WTC11 (cell line): ENCODE data around the gene AOAH. TPM values are rescaled to one million over a fixed set of nuclear protein-coding genes. Genes with fewer than 3 reads are reported as not detected.

Experiments used
- ELF4 ChIP-seq: sonication (generic); formaldehyde crosslinking; IDR thresholded peaks from 2 replicates; pipeline ENCODE4 v1.8.1; 2022; ENCODE audit warnings: low read depth, mild to moderate bottlenecking, moderate library complexity, missing genetic modification reagents
- FOXJ3 ChIP-seq: sonication (generic); formaldehyde crosslinking; IDR thresholded peaks from 2 replicates; pipeline ENCODE4 v1.9.0; 2021; ENCODE audit warnings: missing genetic modification reagents, mild to moderate bottlenecking, borderline replicate concordance
- PREB ChIP-seq: sonication (generic); formaldehyde crosslinking; IDR thresholded peaks from 2 replicates; pipeline ENCODE4 v1.8.1; 2022; ENCODE audit warnings: mild to moderate bottlenecking, missing genetic modification reagents, moderate library complexity, borderline replicate concordance
- PRRX2 ChIP-seq: fragments of 250-450 bp; sonication (Bioruptor Pico); IDR thresholded peaks from 2 replicates; pipeline ENCODE4 v1.8.0; 2021; ENCODE audit warnings: mild to moderate bottlenecking
- SMAD4 ChIP-seq: sonication (generic); formaldehyde crosslinking; IDR thresholded peaks from 2 replicates; pipeline ENCODE4 v1.8.0; 2022; ENCODE audit warnings: mild to moderate bottlenecking, missing genetic modification reagents
- TEAD1 ChIP-seq: sonication (generic); formaldehyde crosslinking; IDR thresholded peaks from 2 replicates; pipeline ENCODE4 v1.8.0; 2022; ENCODE audit warnings: mild to moderate bottlenecking, missing genetic modification reagents
- ZNF121 ChIP-seq: sonication (generic); formaldehyde crosslinking; IDR thresholded peaks from 2 replicates; pipeline ENCODE4 v1.8.0; 2023; ENCODE audit warnings: missing genetic modification reagents
- ZNF232 ChIP-seq: sonication (generic); formaldehyde crosslinking; IDR thresholded peaks from 2 replicates; pipeline ENCODE4 v1.8.0; 2022; ENCODE audit warnings: mild to moderate bottlenecking, missing genetic modification reagents
- ZNF425 ChIP-seq: fragments of 250-450 bp; sonication (Bioruptor Pico); conservative IDR thresholded peaks from 2 replicates; pipeline ENCODE4 v1.9.0; 2021; ENCODE audit warnings: mild to moderate bottlenecking
- ZNF532 ChIP-seq: fragments of 250-450 bp; sonication (Bioruptor Pico); IDR thresholded peaks from 2 replicates; pipeline ENCODE4 v1.9.0; 2021; ENCODE audit warnings: mild to moderate bottlenecking, borderline replicate concordance
- ZSCAN18 ChIP-seq: fragments of 250-450 bp; sonication (Bioruptor Pico); IDR thresholded peaks from 2 replicates; pipeline ENCODE4 v2.1.2; 2022; ENCODE audit warnings: mild to moderate bottlenecking, moderate library complexity
- total RNA-seq: library from RNA; stranded (reverse); gene quantifications from 3 replicates; pipeline ENCODE4 v1.2.3, GENCODE V29; 2021
- TF ChIP-seq, protein P1 (sequence below): fragments of 200-600 bp; IDR thresholded peaks from 2 replicates; pipeline ENCODE4 v1.8.0; 2022; ENCODE audit warnings: antibody characterized with exemption
- TF ChIP-seq, protein P2 (sequence below): fragments of 250-450 bp; sonication (Bioruptor Pico); IDR thresholded peaks from 2 replicates; pipeline ENCODE4 v1.9.0; 2021; ENCODE audit warnings: mild to moderate bottlenecking
- TF ChIP-seq, protein P3 (sequence below): sonication (generic); formaldehyde crosslinking; IDR thresholded peaks from 2 replicates; pipeline ENCODE4 v1.8.1; 2022; ENCODE audit warnings: missing genetic modification reagents, borderline replicate concordance

AOAH gene
- total RNA-seq, 1 experiment from 2014 or later: 0.31 TPM

DNA sequence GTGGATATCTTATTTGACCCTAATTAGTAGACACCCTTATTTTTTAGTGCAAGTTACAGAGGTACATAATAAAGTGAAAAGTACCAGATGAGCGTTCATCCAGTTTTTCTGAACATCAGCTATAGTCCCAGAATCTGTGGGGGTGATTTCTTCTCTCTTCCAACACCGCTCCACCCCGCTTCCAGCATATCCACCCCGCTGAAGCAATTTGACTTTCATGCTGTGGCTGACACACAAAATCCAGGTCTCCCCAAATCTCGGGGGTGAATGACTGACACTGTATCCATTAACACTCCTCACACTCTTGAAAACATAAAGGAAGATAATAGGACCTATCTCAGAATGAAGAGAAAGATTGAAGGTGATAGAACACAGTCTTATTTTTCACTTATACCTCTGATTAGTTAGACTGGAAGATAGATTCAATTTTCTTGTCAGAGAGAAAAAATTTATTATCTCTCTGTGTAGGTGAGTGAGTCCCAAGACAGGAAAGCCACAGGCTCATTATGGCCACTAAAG is 191.3 kb downstream of the AOAH start (continued):
- TF ChIP-seq ZNF425 (CRISPR knock-in tag): no peak
- no peak for TF ChIP-seq ELF4
- TF ChIP-seq, protein P1, sequence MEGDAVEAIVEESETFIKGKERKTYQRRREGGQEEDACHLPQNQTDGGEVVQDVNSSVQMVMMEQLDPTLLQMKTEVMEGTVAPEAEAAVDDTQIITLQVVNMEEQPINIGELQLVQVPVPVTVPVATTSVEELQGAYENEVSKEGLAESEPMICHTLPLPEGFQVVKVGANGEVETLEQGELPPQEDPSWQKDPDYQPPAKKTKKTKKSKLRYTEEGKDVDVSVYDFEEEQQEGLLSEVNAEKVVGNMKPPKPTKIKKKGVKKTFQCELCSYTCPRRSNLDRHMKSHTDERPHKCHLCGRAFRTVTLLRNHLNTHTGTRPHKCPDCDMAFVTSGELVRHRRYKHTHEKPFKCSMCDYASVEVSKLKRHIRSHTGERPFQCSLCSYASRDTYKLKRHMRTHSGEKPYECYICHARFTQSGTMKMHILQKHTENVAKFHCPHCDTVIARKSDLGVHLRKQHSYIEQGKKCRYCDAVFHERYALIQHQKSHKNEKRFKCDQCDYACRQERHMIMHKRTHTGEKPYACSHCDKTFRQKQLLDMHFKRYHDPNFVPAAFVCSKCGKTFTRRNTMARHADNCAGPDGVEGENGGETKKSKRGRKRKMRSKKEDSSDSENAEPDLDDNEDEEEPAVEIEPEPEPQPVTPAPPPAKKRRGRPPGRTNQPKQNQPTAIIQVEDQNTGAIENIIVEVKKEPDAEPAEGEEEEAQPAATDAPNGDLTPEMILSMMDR: no peak
- no peak for TF ChIP-seq SMAD4
- TF ChIP-seq ZNF232 (CRISPR knock-in tag): no peak
- TF ChIP-seq, protein P2, sequence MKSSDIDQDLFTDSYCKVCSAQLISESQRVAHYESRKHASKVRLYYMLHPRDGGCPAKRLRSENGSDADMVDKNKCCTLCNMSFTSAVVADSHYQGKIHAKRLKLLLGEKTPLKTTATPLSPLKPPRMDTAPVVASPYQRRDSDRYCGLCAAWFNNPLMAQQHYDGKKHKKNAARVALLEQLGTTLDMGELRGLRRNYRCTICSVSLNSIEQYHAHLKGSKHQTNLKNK (CRISPR knock-in tag): no peak
- TF ChIP-seq PRRX2 (CRISPR knock-in tag): no peak
- TF ChIP-seq, protein P3, sequence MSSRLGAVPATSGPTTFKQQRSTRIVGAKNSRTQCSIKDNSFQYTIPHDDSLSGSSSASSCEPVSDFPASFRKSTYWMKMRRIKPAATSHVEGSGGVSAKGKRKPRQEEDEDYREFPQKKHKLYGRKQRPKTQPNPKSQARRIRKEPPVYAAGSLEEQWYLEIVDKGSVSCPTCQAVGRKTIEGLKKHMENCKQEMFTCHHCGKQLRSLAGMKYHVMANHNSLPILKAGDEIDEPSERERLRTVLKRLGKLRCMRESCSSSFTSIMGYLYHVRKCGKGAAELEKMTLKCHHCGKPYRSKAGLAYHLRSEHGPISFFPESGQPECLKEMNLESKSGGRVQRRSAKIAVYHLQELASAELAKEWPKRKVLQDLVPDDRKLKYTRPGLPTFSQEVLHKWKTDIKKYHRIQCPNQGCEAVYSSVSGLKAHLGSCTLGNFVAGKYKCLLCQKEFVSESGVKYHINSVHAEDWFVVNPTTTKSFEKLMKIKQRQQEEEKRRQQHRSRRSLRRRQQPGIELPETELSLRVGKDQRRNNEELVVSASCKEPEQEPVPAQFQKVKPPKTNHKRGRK (CRISPR knock-in tag): no peak
- TF ChIP-seq ZSCAN18 (CRISPR knock-in tag): no peak
- TF ChIP-seq ZNF532 (CRISPR knock-in tag): no peak
- no peak for TF ChIP-seq ZNF121 (CRISPR knock-in tag)
- no peak for TF ChIP-seq FOXJ3
- no peak for TF ChIP-seq PREB
- no peak for TF ChIP-seq TEAD1 (CRISPR knock-in tag)
